Liver (tissue), 9 donors: ENCODE data around the gene MCL1. TPM values are rescaled to one million over a fixed set of nuclear protein-coding genes. Genes with fewer than 3 reads are reported as not detected.

ENCODE experiments used
- DNase-seq: peaks from one replicate; pipeline ENCODE4 v3.0.0-alpha.2; 2017; ENCODE audit warnings: low spot score
- H3K27ac ChIP-seq, 2 donors: one replicate each; pipeline ENCODE4 v1.7.0; 2013; ENCODE audit warnings: inconsistent platforms in 2 of 2, low read length in 2 of 2, control low read depth in 1 of 2, low read depth in 1 of 2, mild to moderate bottlenecking in 1 of 2
- H3K27me3 ChIP-seq, 4 donors: one replicate each; pipeline versions ENCODE4 v1.6.1 to v1.7.0; 2013; ENCODE audit warnings: low read length in 3 of 4, inconsistent platforms in 1 of 4, mild to moderate bottlenecking in 1 of 4, moderate library complexity in 1 of 4; ENCODE audit not compliant: control insufficient read depth in 4 of 4, insufficient read depth in 4 of 4
- H3K36me3 ChIP-seq, 4 donors: one replicate each; pipeline versions ENCODE4 v1.6.1 to v1.7.0; 2013; ENCODE audit warnings: low read length in 3 of 4, mild to moderate bottlenecking in 3 of 4, low read depth in 1 of 4, moderate library complexity in 1 of 4; ENCODE audit not compliant: control insufficient read depth in 4 of 4, insufficient read depth in 3 of 4
- H3K4me1 ChIP-seq, 4 donors: one replicate each; pipeline versions ENCODE4 v1.6.1 to v1.7.0; 2013; ENCODE audit warnings: low read length in 3 of 4, mild to moderate bottlenecking in 3 of 4, moderate library complexity in 1 of 4; ENCODE audit not compliant: control insufficient read depth in 4 of 4, insufficient read depth in 4 of 4
- H3K4me3 ChIP-seq, 3 donors: one replicate each; pipeline versions ENCODE4 v1.6.1 to v1.7.0; 2013; ENCODE audit warnings: low read length in 3 of 3, control low read depth in 1 of 3, low read depth in 1 of 3, mild to moderate bottlenecking in 1 of 3
- H3K9ac ChIP-seq, 2 donors: one replicate each; pipeline ENCODE4 v1.7.0; 2013; ENCODE audit warnings: low read length in 2 of 2, mild to moderate bottlenecking in 2 of 2, moderate library complexity in 2 of 2, control low read depth in 1 of 2, low read depth in 1 of 2
- H3K9me3 ChIP-seq, 4 donors: one replicate each; pipeline versions ENCODE4 v1.6.1 to v1.7.0; 2013; ENCODE audit warnings: low read length in 3 of 4; ENCODE audit not compliant: control insufficient read depth in 4 of 4
- EGR1 ChIP-seq, 2 donors: IDR thresholded peaks; 2 replicates each; pipeline ENCODE4 v1.6.1; 2016 to 2018; ENCODE audit warnings: antibody characterized with exemption in 2 of 2, low read depth in 2 of 2
- FOXA1 ChIP-seq: IDR thresholded peaks from 2 replicates; pipeline ENCODE4 v1.6.1; 2016; ENCODE audit warnings: antibody characterized with exemption
- FOXA2 ChIP-seq: IDR thresholded peaks from 2 replicates; pipeline ENCODE4 v1.6.1; 2016; ENCODE audit warnings: antibody characterized with exemption
- GABPA ChIP-seq, 2 donors: IDR thresholded peaks in 1 of 2; conservative IDR thresholded peaks in 1 of 2; 2 replicates each; pipeline ENCODE4 v1.6.1; 2016; ENCODE audit warnings: antibody characterized with exemption in 2 of 2, mild to moderate bottlenecking in 1 of 2, moderate library complexity in 1 of 2
- HNF4A ChIP-seq, 2 donors: conservative IDR thresholded peaks; 2 replicates each; pipeline ENCODE4 v1.6.1; 2016; ENCODE audit warnings: antibody characterized with exemption in 2 of 2, mild to moderate bottlenecking in 2 of 2
- HNF4G ChIP-seq: IDR thresholded peaks from 2 replicates; pipeline ENCODE4 v1.6.1; 2016; ENCODE audit warnings: antibody characterized with exemption
- JUND ChIP-seq, 2 donors: IDR thresholded peaks; 2 replicates each; pipeline ENCODE4 v1.6.1; 2016; ENCODE audit warnings: antibody characterized with exemption in 2 of 2
- NR2F2 ChIP-seq: IDR thresholded peaks from 2 replicates; pipeline ENCODE4 v1.6.1; 2016; ENCODE audit warnings: antibody characterized with exemption
- RAD21 ChIP-seq, 2 donors: IDR thresholded peaks; 2 replicates each; pipeline ENCODE4 v1.6.1; 2016; ENCODE audit warnings: antibody characterized with exemption in 2 of 2, mild to moderate bottlenecking in 2 of 2
- RXRA ChIP-seq, 2 donors: IDR thresholded peaks; 2 replicates each; pipeline ENCODE4 v1.6.1; 2017 to 2018; ENCODE audit warnings: antibody characterized with exemption in 2 of 2, mild to moderate bottlenecking in 1 of 2
- SP1 ChIP-seq: IDR thresholded peaks from 2 replicates; pipeline ENCODE4 v1.6.1; 2018; ENCODE audit warnings: antibody characterized with exemption, mild to moderate bottlenecking
- TAF1 ChIP-seq: conservative IDR thresholded peaks from 2 replicates; pipeline ENCODE4 v1.6.1; 2016; ENCODE audit warnings: antibody characterized with exemption, mild to moderate bottlenecking
- YY1 ChIP-seq: IDR thresholded peaks from 2 replicates; pipeline ENCODE4 v1.6.1; 2016; ENCODE audit warnings: antibody characterized with exemption, mild to moderate bottlenecking
- WGBS: extraction: QIAGEN DNeasy Blood & Tissue Kit; methylation state at CpG from one replicate; pipeline ENCODE4 v1.1.7; 2013; 5-methylcytosine and 5-hydroxymethylcytosine counted together
- polyA plus RNA-seq, 2 donors: library from polyadenylated mRNA; stranded (reverse) in 1 of 2; unstranded in 1 of 2; fragments of 200-250 nt in 1 of 2; fragments of >200 nt in 1 of 2; fragmentation: Nextera tagmentation in 1 of 2; extraction: Ambion mirVana in 1 of 2; gene quantifications; one replicate each; pipeline versions ENCODE4 v1.2.1 to v1.2.3, GENCODE V29; 2013 to 2015
- total RNA-seq, 2 donors: library from RNA; depleted of rRNA; stranded (reverse); fragments of >200 nt; gene quantifications; one replicate each; pipeline ENCODE4 v1.2.3, GENCODE V29; 2014
- TF ChIP-seq, protein P1 (sequence below): IDR thresholded peaks from 2 replicates; pipeline ENCODE4 v1.6.1; 2016; ENCODE audit warnings: antibody characterized with exemption
- TF ChIP-seq, protein P2 (sequence below): IDR thresholded peaks from 2 replicates; pipeline ENCODE4 v1.6.1; 2016; ENCODE audit warnings: antibody characterized with exemption
- TF ChIP-seq, protein P3 (sequence below): IDR thresholded peaks from 2 replicates; pipeline ENCODE4 v1.6.1; 2016; ENCODE audit warnings: antibody characterized with exemption, mild to moderate bottlenecking
- TF ChIP-seq, protein P4 (sequence below): IDR thresholded peaks from 2 replicates; pipeline ENCODE4 v1.6.1; 2016; ENCODE audit warnings: antibody characterized with exemption
- donor health status: healthy.
- donor health status: healthy.
- donor health status: healthy.
- donor health status: healthy.
- donor health status: healthy.

MCL1 gene
- total and polyA plus RNA-seq, 4 donors, result 23.4 to 181 (median 80.0) TPM

DNA sequence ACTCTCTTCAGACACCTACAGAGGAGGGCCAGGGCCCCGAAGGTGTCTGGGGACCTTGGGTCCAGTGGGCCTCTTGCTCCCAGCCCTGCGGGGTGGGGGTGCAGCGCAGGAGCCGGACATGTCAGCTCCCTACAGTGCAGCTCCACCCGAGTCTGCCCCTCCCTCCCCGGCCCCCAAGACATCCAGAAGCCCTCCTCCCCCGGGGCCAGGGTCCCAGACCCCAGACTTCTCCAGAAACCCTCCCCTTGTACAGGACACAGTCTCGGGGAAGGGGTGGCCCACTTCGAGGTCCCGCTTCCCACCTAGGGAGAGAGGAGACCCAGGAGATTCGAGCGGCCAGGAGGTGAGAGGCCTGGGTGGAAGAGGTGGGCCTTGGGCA is 26.5 kb downstream of the MCL1 start:
- Histone ChIP-seq H3K27ac (peak overlapping the region; percentile 69 to 80), H3K27me3 (no peaks in the 10 kb centered on the region), H3K36me3 (peaks cover 0 to 11% (median 4%) of the 10 kb centered on the region in 4 donors), H3K4me3 (no peak overlapping the region), H3K9ac (peak overlapping the region in 1 of 2 donors; percentile 30), H3K9me3 (no peaks in the 10 kb centered on the region), H3K4me1 (peaks cover 14 to 40% (median 26%) of the 10 kb centered on the region in 4 donors)
- no peak for TF ChIP-seq TAF1
- TF ChIP-seq, protein P1, sequence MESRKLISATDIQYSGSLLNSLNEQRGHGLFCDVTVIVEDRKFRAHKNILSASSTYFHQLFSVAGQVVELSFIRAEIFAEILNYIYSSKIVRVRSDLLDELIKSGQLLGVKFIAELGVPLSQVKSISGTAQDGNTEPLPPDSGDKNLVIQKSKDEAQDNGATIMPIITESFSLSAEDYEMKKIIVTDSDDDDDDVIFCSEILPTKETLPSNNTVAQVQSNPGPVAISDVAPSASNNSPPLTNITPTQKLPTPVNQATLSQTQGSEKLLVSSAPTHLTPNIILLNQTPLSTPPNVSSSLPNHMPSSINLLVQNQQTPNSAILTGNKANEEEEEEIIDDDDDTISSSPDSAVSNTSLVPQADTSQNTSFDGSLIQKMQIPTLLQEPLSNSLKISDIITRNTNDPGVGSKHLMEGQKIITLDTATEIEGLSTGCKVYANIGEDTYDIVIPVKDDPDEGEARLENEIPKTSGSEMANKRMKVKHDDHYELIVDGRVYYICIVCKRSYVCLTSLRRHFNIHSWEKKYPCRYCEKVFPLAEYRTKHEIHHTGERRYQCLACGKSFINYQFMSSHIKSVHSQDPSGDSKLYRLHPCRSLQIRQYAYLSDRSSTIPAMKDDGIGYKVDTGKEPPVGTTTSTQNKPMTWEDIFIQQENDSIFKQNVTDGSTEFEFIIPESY, result no peak
- TF ChIP-seq, protein P2, sequence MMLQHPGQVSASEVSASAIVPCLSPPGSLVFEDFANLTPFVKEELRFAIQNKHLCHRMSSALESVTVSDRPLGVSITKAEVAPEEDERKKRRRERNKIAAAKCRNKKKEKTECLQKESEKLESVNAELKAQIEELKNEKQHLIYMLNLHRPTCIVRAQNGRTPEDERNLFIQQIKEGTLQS, result no peak
- TF ChIP-seq RAD21 (IDR thresholded peaks at IDR 0.05), result no peak
- TF ChIP-seq SP1, result no peak
- no peak for TF ChIP-seq HNF4A (conservative IDR thresholded peaks at IDR 0.05)
- TF ChIP-seq, protein P3, sequence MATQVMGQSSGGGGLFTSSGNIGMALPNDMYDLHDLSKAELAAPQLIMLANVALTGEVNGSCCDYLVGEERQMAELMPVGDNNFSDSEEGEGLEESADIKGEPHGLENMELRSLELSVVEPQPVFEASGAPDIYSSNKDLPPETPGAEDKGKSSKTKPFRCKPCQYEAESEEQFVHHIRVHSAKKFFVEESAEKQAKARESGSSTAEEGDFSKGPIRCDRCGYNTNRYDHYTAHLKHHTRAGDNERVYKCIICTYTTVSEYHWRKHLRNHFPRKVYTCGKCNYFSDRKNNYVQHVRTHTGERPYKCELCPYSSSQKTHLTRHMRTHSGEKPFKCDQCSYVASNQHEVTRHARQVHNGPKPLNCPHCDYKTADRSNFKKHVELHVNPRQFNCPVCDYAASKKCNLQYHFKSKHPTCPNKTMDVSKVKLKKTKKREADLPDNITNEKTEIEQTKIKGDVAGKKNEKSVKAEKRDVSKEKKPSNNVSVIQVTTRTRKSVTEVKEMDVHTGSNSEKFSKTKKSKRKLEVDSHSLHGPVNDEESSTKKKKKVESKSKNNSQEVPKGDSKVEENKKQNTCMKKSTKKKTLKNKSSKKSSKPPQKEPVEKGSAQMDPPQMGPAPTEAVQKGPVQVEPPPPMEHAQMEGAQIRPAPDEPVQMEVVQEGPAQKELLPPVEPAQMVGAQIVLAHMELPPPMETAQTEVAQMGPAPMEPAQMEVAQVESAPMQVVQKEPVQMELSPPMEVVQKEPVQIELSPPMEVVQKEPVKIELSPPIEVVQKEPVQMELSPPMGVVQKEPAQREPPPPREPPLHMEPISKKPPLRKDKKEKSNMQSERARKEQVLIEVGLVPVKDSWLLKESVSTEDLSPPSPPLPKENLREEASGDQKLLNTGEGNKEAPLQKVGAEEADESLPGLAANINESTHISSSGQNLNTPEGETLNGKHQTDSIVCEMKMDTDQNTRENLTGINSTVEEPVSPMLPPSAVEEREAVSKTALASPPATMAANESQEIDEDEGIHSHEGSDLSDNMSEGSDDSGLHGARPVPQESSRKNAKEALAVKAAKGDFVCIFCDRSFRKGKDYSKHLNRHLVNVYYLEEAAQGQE, result no peak
- TF ChIP-seq NR2F2, result no peak
- TF ChIP-seq YY1, result no peak
- no peak for TF ChIP-seq FOXA1
- WGBS, result 80% methylated on average over 12 of the region's 12 CpGs
- DNase-seq, result no peak

DNA sequence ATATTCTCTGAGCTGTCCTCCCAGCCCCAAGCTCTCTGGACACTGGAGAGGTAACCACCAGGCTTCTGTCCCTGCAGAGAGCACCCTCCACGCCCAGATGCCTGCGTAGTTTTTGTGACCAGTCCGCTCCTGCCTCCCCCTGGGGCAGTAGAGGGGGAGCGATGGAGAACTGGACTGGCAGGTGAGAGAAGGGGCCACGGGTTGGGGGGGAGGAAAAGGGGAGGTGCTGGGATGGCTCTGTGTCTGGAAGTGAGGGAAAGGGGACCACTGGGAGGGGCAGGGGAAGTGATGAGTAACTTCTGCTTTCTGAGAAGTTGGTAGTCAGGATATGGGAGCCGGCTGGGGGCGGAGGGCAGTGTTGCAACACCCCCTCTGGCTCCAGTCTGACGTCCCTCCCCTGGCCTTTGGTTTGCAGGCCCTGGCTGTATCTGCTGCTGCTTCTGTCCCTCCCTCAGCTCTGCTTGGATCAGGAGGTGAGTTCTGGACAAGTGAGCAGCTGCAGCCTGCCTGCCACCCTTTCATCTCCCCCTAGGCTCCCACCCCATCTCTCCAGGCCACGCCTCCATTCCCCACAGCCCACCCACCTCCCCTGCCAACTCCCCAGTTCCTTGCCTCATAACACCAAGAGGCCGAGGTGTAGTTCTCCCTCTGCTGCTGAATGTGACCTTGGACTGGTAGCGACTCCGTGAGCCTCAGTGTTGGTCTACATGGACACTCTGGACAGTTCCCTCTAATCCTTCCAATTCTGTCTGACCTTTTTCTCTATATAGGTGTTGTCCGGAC is 27.1 kb downstream of the MCL1 start:
- H3K4me1 ChIP-seq, result peaks cover 14 to 40% (median 26%) of the 10 kb centered on the region in 4 donors
- H3K4me3 ChIP-seq, result no peak overlapping the region
- H3K9ac ChIP-seq, result peak overlapping the region in 1 of 2 donors; percentile 30
- H3K27me3 ChIP-seq, result no peaks in the 10 kb centered on the region
- WGBS, result 35% methylated on average over 13 of the region's 13 CpGs
- TF ChIP-seq SP1 (peak; percentile 79), RAD21 (IDR thresholded peaks at IDR 0.05) (peak in 1 of 2 donors; percentile 62), HNF4A (conservative IDR thresholded peaks at IDR 0.05) (peak; percentile 71 to 73), FOXA2 (no peak), YY1 (peak; percentile 24), JUND (IDR thresholded peaks at IDR 0.05) (peak in 1 of 2 donors; percentile 40), NR2F2 (no peak), HNF4G (no peak), GABPA (IDR thresholded peaks at IDR 0.05 in 1 of 2, conservative IDR thresholded peaks at IDR 0.05 in 1 of 2) (peak in 1 of 2 donors; percentile 45), RXRA (IDR thresholded peaks at IDR 0.05) (peak; percentile 53 to 64), EGR1 (IDR thresholded peaks at IDR 0.05; ENCODE audit: low read depth in 2 of 2) (peak in 1 of 2 donors; percentile 63)
- TF ChIP-seq, protein P3, result peak; percentile 34
- TF ChIP-seq, protein P4, sequence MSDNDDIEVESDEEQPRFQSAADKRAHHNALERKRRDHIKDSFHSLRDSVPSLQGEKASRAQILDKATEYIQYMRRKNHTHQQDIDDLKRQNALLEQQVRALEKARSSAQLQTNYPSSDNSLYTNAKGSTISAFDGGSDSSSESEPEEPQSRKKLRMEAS, result no peak
- TF ChIP-seq, protein P2, result peak; percentile 58
- peak; percentile 71 for DNase-seq
- H3K27ac ChIP-seq, result peak overlapping the region; percentile 80
- H3K36me3 ChIP-seq, result peaks cover 0 to 11% (median 4%) of the 10 kb centered on the region in 4 donors
- H3K9me3 ChIP-seq, result no peaks in the 10 kb centered on the region
